ENCODE results near the gene TLDC2. TPM values are rescaled to one million over a fixed set of nuclear protein-coding genes. Genes with fewer than 3 reads are reported as not detected.

TLDC2 gene
- total RNA-seq, 1 experiment from 2014 or later = 0.17 TPM

GRCh38 chr20:36886859-36887751 is 11.2 kb downstream of the TLDC2 start (continued):
- TF ChIP-seq, protein P1, sequence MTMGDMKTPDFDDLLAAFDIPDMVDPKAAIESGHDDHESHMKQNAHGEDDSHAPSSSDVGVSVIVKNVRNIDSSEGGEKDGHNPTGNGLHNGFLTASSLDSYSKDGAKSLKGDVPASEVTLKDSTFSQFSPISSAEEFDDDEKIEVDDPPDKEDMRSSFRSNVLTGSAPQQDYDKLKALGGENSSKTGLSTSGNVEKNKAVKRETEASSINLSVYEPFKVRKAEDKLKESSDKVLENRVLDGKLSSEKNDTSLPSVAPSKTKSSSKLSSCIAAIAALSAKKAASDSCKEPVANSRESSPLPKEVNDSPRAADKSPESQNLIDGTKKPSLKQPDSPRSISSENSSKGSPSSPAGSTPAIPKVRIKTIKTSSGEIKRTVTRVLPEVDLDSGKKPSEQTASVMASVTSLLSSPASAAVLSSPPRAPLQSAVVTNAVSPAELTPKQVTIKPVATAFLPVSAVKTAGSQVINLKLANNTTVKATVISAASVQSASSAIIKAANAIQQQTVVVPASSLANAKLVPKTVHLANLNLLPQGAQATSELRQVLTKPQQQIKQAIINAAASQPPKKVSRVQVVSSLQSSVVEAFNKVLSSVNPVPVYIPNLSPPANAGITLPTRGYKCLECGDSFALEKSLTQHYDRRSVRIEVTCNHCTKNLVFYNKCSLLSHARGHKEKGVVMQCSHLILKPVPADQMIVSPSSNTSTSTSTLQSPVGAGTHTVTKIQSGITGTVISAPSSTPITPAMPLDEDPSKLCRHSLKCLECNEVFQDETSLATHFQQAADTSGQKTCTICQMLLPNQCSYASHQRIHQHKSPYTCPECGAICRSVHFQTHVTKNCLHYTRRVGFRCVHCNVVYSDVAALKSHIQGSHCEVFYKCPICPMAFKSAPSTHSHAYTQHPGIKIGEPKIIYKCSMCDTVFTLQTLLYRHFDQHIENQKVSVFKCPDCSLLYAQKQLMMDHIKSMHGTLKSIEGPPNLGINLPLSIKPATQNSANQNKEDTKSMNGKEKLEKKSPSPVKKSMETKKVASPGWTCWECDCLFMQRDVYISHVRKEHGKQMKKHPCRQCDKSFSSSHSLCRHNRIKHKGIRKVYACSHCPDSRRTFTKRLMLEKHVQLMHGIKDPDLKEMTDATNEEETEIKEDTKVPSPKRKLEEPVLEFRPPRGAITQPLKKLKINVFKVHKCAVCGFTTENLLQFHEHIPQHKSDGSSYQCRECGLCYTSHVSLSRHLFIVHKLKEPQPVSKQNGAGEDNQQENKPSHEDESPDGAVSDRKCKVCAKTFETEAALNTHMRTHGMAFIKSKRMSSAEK (CRISPR knock-in tag; IDR thresholded peaks at IDR 0.05; ENCODE audit: borderline replicate concordance) = no peak
- TF ChIP-seq, protein P2, sequence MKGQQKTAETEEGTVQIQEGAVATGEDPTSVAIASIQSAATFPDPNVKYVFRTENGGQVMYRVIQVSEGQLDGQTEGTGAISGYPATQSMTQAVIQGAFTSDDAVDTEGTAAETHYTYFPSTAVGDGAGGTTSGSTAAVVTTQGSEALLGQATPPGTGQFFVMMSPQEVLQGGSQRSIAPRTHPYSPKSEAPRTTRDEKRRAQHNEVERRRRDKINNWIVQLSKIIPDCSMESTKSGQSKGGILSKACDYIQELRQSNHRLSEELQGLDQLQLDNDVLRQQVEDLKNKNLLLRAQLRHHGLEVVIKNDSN (CRISPR knock-in tag; IDR thresholded peaks at IDR 0.05) = no peak
- TF ChIP-seq ZNF219 (CRISPR knock-in tag; IDR thresholded peaks at IDR 0.05; ENCODE audit: borderline replicate concordance) = no peak
- TF ChIP-seq ELF4 (CRISPR knock-in tag; IDR thresholded peaks at IDR 0.05; ENCODE audit: low read depth) = no peak
- no peak for TF ChIP-seq PRRX2 (CRISPR knock-in tag; IDR thresholded peaks at IDR 0.05)
- TF ChIP-seq NR3C1 (CRISPR knock-in tag; conservative IDR thresholded peaks at IDR 0.05; ENCODE audit: low read depth) = no peak
- TF ChIP-seq PREB (CRISPR knock-in tag; IDR thresholded peaks at IDR 0.05; ENCODE audit: borderline replicate concordance) = no peak
- TF ChIP-seq E2F1 (CRISPR knock-in tag; IDR thresholded peaks at IDR 0.05) = no peak

DNA sequence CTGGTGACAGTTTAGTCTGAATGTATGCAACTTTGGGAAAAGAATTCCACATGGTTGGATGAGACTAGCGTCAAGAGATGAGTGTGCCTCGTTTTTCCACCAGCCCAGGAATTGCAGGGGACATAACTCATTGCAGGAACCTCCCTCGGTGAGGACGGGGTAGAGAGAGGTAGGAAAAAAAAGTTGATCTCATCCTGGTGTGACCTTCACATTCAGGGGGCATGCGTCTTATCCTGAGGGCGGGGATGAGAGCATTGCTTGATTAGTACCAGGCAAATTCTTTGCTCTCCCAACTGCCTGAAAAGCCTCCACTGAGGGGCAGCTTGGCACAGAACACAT is 11.8 kb downstream of the TLDC2 start:
- peak overlapping the region; percentile 9; the same call in 1 of the 2 replicates for H3K27ac Mint-ChIP-seq
- no peak; the same call in 1 of the 2 replicates for ATAC-seq
- DNase-seq (ENCODE audit: low spot score) = no peak

More for the DNA sequence above, 11.8 kb downstream of the TLDC2 start:
- Mint-ChIP-seq H3K4me3 (peak overlapping the region; percentile 36; the same call in 1 of the 2 replicates), H3K36me3 (peaks cover 4% of the 10 kb centered on the region), H3K9me3 (peaks cover 4% of the 10 kb centered on the region), H3K4me1 (peaks cover 20% of the 10 kb centered on the region), H3K27me3 (ENCODE audit: low read depth) (no peaks in the 10 kb centered on the region; the same call in 1 of the 2 replicates)
- ChIA-PET CTCF (interaction anchor here (1.1 to 3.5 kb wide), 3 partner anchors 51 to 133 kb away, joined by 4 to 28 read pairs (median 11); no protein-coding TSS in a partner anchor), POLR2A (no interaction called here)
- TF ChIP-seq HMGA2 (CRISPR knock-in tag; IDR thresholded peaks at IDR 0.05) (no peak), JUN (CRISPR knock-in tag; IDR thresholded peaks at IDR 0.05) (no peak), GRHL2 (CRISPR knock-in tag; IDR thresholded peaks at IDR 0.05; ENCODE audit: insufficient replicate concordance, severe bottlenecking) (no peak), FOXJ3 (CRISPR knock-in tag; IDR thresholded peaks at IDR 0.05; ENCODE audit: borderline replicate concordance) (no peak), ZBTB21 (CRISPR knock-in tag; IDR thresholded peaks at IDR 0.05; ENCODE audit: borderline replicate concordance) (no peak), CREM (CRISPR knock-in tag; IDR thresholded peaks at IDR 0.05) (no peak), CTCF (IDR thresholded peaks at IDR 0.05) (no peak), ZNF396 (CRISPR knock-in tag; IDR thresholded peaks at IDR 0.05; ENCODE audit: borderline replicate concordance) (no peak), SMAD3 (CRISPR knock-in tag; IDR thresholded peaks at IDR 0.05; ENCODE audit: borderline replicate concordance) (no peak), TP53 (CRISPR knock-in tag; IDR thresholded peaks at IDR 0.05) (no peak), OVOL2 (CRISPR knock-in tag; IDR thresholded peaks at IDR 0.05; ENCODE audit: borderline replicate concordance) (no peak), ZNF121 (CRISPR knock-in tag; IDR thresholded peaks at IDR 0.05) (no peak)
- TF ChIP-seq, protein P3, sequence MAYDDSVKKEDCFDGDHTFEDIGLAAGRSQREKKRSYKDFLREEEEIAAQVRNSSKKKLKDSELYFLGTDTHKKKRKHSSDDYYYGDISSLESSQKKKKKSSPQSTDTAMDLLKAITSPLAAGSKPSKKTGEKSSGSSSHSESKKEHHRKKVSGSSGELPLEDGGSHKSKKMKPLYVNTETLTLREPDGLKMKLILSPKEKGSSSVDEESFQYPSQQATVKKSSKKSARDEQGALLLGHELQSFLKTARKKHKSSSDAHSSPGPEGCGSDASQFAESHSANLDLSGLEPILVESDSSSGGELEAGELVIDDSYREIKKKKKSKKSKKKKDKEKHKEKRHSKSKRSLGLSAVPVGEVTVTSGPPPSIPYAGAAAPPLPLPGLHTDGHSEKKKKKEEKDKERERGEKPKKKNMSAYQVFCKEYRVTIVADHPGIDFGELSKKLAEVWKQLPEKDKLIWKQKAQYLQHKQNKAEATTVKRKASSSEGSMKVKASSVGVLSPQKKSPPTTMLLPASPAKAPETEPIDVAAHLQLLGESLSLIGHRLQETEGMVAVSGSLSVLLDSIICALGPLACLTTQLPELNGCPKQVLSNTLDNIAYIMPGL (CRISPR knock-in tag; IDR thresholded peaks at IDR 0.05) = no peak

All from WTC11 (cell line).